IMR-90 (cell line): ENCODE data around the gene LPIN1. TPM values are rescaled to one million over a fixed set of nuclear protein-coding genes. Genes with fewer than 3 reads are reported as not detected.

Experiments used
- ATAC-seq: fragments of 200-7000 bp; cut with Tn5 transposase; 2 replicates; pipeline ENCODE4 v1.9.1; 2020; ENCODE audit warnings: low read depth, mild to moderate bottlenecking, moderate library complexity
- BruUV-seq: library from RNA; stranded (reverse); fragments of 400-500 nt; replicated peaks from 2 replicates; lab custom pipeline; 2021; lab: Mats Ljungman, UMichigan
- CTCF ChIA-PET: fragments of 300-600 bp; formaldehyde crosslinking; extraction: SDS; loops from one replicate; lab custom pipeline; 2021; ENCODE audit warnings: antibody characterized with exemption; lab: Yijun Ruan, JAX
- POLR2A ChIA-PET: fragments of 300-600 bp; sonication (Branson Sonifier 250); formaldehyde crosslinking; loops from one replicate; lab custom pipeline; 2022; ENCODE audit warnings: antibody characterized with exemption; ENCODE audit not compliant: unreplicated experiment; lab: Charles Lee
- DNase-seq: peaks from one replicate; pipeline ENCODE4 v3.0.0; 2013
- H2AFZ ChIP-seq: replicated peaks from 2 replicates; pipeline ENCODE3; 2013; ENCODE audit warnings: low read length, mild to moderate bottlenecking; ENCODE audit not compliant: poor library complexity
- H2AK5ac ChIP-seq: 2 replicates; pipeline ENCODE4 v1.6.1; 2013; ENCODE audit warnings: low read depth, low read length, inconsistent platforms
- H2AK9ac ChIP-seq: replicated peaks from 2 replicates; pipeline ENCODE3; 2013; ENCODE audit warnings: mild to moderate bottlenecking, low read depth, low read length, moderate library complexity; ENCODE audit not compliant: poor library complexity
- H2BK120ac ChIP-seq: 2 replicates; pipeline ENCODE4 v1.6.1; 2013; ENCODE audit warnings: low read depth, low read length, inconsistent platforms
- H2BK15ac ChIP-seq: 3 replicates; pipeline ENCODE4 v1.6.1; 2013; ENCODE audit warnings: low read depth, low read length, inconsistent platforms
- H2BK20ac ChIP-seq: 2 replicates; pipeline ENCODE4 v1.6.1; 2013; ENCODE audit warnings: low read depth, mild to moderate bottlenecking, inconsistent platforms, low read length, moderate library complexity
- H2BK5ac ChIP-seq: 2 replicates; pipeline ENCODE4 v1.6.1; 2013; ENCODE audit warnings: mild to moderate bottlenecking, low read depth, low read length, inconsistent platforms; ENCODE audit not compliant: poor library complexity, severe bottlenecking
- H3K14ac ChIP-seq: replicated peaks from 2 replicates; pipeline ENCODE4 v1.6.1; 2013; ENCODE audit warnings: low read depth, low read length, inconsistent platforms
- H3K18ac ChIP-seq: 2 replicates; pipeline ENCODE4 v1.6.1; 2013; ENCODE audit warnings: low read depth, low read length, control low read depth
- H3K23ac ChIP-seq: 2 replicates; pipeline ENCODE4 v1.6.1; 2013; ENCODE audit warnings: low read depth, low read length, inconsistent platforms
- H3K27ac ChIP-seq: 2 replicates; pipeline ENCODE4 v1.5.1; 2013; ENCODE audit warnings: mild to moderate bottlenecking, control low read depth, low read length; ENCODE audit not compliant: insufficient read depth
- H3K27me3 ChIP-seq: 2 replicates; pipeline ENCODE4 v1.6.1; 2013; ENCODE audit warnings: low read length; ENCODE audit not compliant: control insufficient read depth, insufficient read depth
- H3K36me3 ChIP-seq: 2 replicates; pipeline ENCODE4 v1.6.1; 2013; ENCODE audit warnings: low read length, mixed read lengths; ENCODE audit not compliant: control insufficient read depth, insufficient read depth
- H3K4ac ChIP-seq: 2 replicates; pipeline ENCODE4 v1.6.1; 2013; ENCODE audit warnings: low read depth, low read length, inconsistent platforms
- H3K4me1 ChIP-seq: 2 replicates; pipeline ENCODE4 v1.6.1; 2013; ENCODE audit warnings: low read length, mixed read lengths; ENCODE audit not compliant: control insufficient read depth, insufficient read depth
- H3K4me2 ChIP-seq: 2 replicates; pipeline ENCODE4 v1.6.1; 2013; ENCODE audit warnings: low read depth, mild to moderate bottlenecking, control low read depth, low read length, moderate library complexity
- H3K4me3 ChIP-seq: 2 replicates; pipeline ENCODE4 v1.5.1; 2013; ENCODE audit warnings: low read depth, mild to moderate bottlenecking, control low read depth, low read length, moderate library complexity; ENCODE audit not compliant: insufficient read depth
- H3K56ac ChIP-seq: 2 replicates; pipeline ENCODE4 v1.6.1; 2013; ENCODE audit warnings: low read length, inconsistent platforms; ENCODE audit not compliant: insufficient read depth; ENCODE audit errors: extremely low read depth
- H3K79me1 ChIP-seq, 2 experiments: 2 replicates each; pipeline ENCODE4 v1.6.1; 2013; ENCODE audit warnings: low read length in 2 of 2, inconsistent platforms in 1 of 2, low read depth in 1 of 2
- H3K9ac ChIP-seq: 2 replicates; pipeline ENCODE4 v1.6.1; 2013; ENCODE audit warnings: low read depth, low read length, control low read depth
- H3K9me1 ChIP-seq: 2 replicates; pipeline ENCODE4 v1.6.1; 2013; ENCODE audit warnings: low read length, inconsistent platforms; ENCODE audit not compliant: insufficient read depth
- H3K9me3 ChIP-seq: 2 replicates; pipeline ENCODE4 v1.6.1; 2013; ENCODE audit warnings: low read length; ENCODE audit not compliant: control insufficient read depth, insufficient read depth
- H4K20me1 ChIP-seq: 2 replicates; pipeline ENCODE4 v1.6.1; 2013; ENCODE audit warnings: low read length, inconsistent platforms; ENCODE audit not compliant: insufficient read depth
- H4K5ac ChIP-seq: 2 replicates; pipeline ENCODE4 v1.6.1; 2013; ENCODE audit warnings: mild to moderate bottlenecking, low read depth, low read length, control low read depth
- H4K8ac ChIP-seq, 2 experiments: 2 replicates each; pipeline ENCODE4 v1.6.1; 2013; ENCODE audit warnings: low read depth in 2 of 2, low read length in 2 of 2, control low read depth in 1 of 2, inconsistent platforms in 1 of 2
- H4K91ac ChIP-seq: 2 replicates; pipeline ENCODE4 v1.6.1; 2013; ENCODE audit warnings: low read depth, low read length, inconsistent platforms; ENCODE audit not compliant: insufficient read depth
- CEBPB ChIP-seq: IDR thresholded peaks from 2 replicates; pipeline ENCODE4 v1.6.1; 2012; ENCODE audit warnings: low read depth, low read length, improper control_type of control experiment
- CHD1 ChIP-seq: IDR thresholded peaks from 2 replicates; pipeline ENCODE4 v1.6.1; 2012; ENCODE audit warnings: low read depth, low read length, improper control_type of control experiment
- FOS ChIP-seq: fragments of 150-350 bp; IDR thresholded peaks from 2 replicates; pipeline ENCODE4 v1.6.1; 2016; ENCODE audit warnings: low read depth, low read length
- MAFK ChIP-seq: IDR thresholded peaks from 2 replicates; pipeline ENCODE4 v1.6.1; 2012; ENCODE audit warnings: low read depth, low read length, improper control_type of control experiment
- NFE2L2 ChIP-seq: fragments of 150-350 bp; IDR thresholded peaks from 2 replicates; pipeline ENCODE4 v1.6.1; 2016; ENCODE audit warnings: low read depth, mild to moderate bottlenecking, low read length
- POLR2A ChIP-seq: IDR thresholded peaks from 2 replicates; pipeline ENCODE4 v1.6.1; 2012; ENCODE audit warnings: mild to moderate bottlenecking, low read depth, low read length
- WGBS, 2 experiments: methylation state at CpG; one replicate each; pipeline versions ENCODE4 v1.1.5 to v1.1.7; 2013; ENCODE audit warnings: missing lambda C conversion rate in 2 of 2; ENCODE audit not compliant: insufficient read length in 1 of 2; ENCODE audit errors: extremely low coverage in 2 of 2; 5-methylcytosine and 5-hydroxymethylcytosine counted together
- dilution Hi-C: fragments of 300-500 bp; cut with HindIII; formaldehyde crosslinking; loops from one replicate; pipeline ENCODE4 v1.14.3; 2018; ENCODE audit warnings: low sequenced_read_pairs; ENCODE audit not compliant: unreplicated experiment
- in situ Hi-C: fragments of 300-500 bp; cut with MboI; formaldehyde crosslinking; loops from 3 replicates; pipeline ENCODE4 v1.14.3; 2019; ENCODE audit warnings: low sequenced_read_pairs, inconsistent platforms, mixed read lengths
- intact Hi-C: fragments of 100-400 bp; cut with micrococcal nuclease; formaldehyde crosslinking; loops from 2 replicates; pipeline ENCODE4 v1.10.0; 2022
- polyA plus RNA-seq, 3 experiments: library from polyadenylated mRNA; depleted of rRNA; stranded (reverse); fragments of >200 nt; gene quantifications; 2 replicates each; pipeline ENCODE4 v1.2.3, GENCODE V29; 2012; ENCODE audit warnings: low replicate concordance in 1 of 3
- total RNA-seq: library from RNA; depleted of rRNA; stranded (reverse); fragments of >200 nt; gene quantifications from 2 replicates; pipeline ENCODE4 v1.2.3, GENCODE V29; 2012
- TF ChIP-seq, protein P1 (sequence below): fragments of 150-350 bp; IDR thresholded peaks from 2 replicates; pipeline ENCODE4 v1.6.1; 2017; ENCODE audit warnings: mild to moderate bottlenecking, antibody characterized with exemption, low read length, low read depth

Gene LPIN1
- total and polyA plus RNA-seq, 2 of the 4 experiments (the other 2 are of a cell fraction) = 21.3 to 25.1 TPM

DNA sequence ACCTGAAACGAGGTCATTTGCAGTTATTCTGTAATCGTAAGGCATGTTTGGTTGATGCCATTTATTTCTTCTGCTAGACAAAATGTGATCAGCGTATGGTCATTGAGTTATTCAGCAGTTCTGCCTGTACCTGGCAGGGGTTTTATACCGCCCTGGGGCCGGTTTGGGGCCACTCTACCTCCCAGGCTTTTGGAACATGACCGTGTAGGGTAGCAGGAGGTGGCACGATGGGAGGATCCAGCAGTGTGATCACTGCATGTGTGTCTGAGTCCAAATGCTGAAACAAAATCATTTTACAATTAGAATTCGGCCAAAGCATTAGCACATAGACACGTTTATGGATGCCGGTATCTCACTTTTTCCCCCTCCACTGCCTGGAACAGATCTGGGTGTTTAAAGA is 26.7 kb downstream of the LPIN1 start:
- no peak for ATAC-seq
- dilution Hi-C loops (no loop called here), in situ Hi-C loops (loop anchor here (10.0 to 25.0 kb wide), 2 partner anchors 298 to 636 kb away; a partner anchor contains a TSS), intact Hi-C loops (no loop called here)
- Histone ChIP-seq H3K9ac (no peak overlapping the region), H3K4me2 (no peak overlapping the region), H3K27me3 (no peaks in the 10 kb centered on the region), H3K56ac (no peak overlapping the region), H3K4ac (no peak overlapping the region), H3K14ac (no peak overlapping the region), H2AK5ac (no peak overlapping the region), H2BK5ac (no peak overlapping the region), H4K8ac (no peak overlapping the region), H3K4me3 (no peak overlapping the region), H3K27ac (no peak overlapping the region), H3K18ac (no peak overlapping the region), H3K9me3 (no peaks in the 10 kb centered on the region), H2AK9ac (no peak overlapping the region), H4K20me1 (no peaks in the 10 kb centered on the region), H3K23ac (no peak overlapping the region), H3K4me1 (peaks cover 7% of the 10 kb centered on the region), H2AFZ (no peak overlapping the region), H4K5ac (no peak overlapping the region), H2BK20ac (no peak overlapping the region), H3K79me1 (peaks cover 0 to 6% of the 10 kb centered on the region in 2 experiments; a peak in 1 of 4 replicates), H3K36me3 (peaks cover 32% of the 10 kb centered on the region), H2BK120ac (no peak overlapping the region), H3K9me1 (peaks cover 4% of the 10 kb centered on the region), H4K91ac (no peak overlapping the region), H2BK15ac (no peak overlapping the region)
- no peak for DNase-seq
- POLR2A ChIA-PET = no interaction called here
- CTCF ChIA-PET = interaction anchor here (0.6 kb wide), 1 partner anchor 977 kb away, joined by 4 read pairs; no protein-coding TSS in a partner anchor
- BruUV-seq = no TSS peak
- TF ChIP-seq FOS = no peak
- TF ChIP-seq CEBPB = no peak
- TF ChIP-seq CHD1 = no peak
- TF ChIP-seq, protein P1, sequence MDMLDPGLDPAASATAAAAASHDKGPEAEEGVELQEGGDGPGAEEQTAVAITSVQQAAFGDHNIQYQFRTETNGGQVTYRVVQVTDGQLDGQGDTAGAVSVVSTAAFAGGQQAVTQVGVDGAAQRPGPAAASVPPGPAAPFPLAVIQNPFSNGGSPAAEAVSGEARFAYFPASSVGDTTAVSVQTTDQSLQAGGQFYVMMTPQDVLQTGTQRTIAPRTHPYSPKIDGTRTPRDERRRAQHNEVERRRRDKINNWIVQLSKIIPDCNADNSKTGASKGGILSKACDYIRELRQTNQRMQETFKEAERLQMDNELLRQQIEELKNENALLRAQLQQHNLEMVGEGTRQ = no peak
- TF ChIP-seq MAFK = no peak
- no peak for TF ChIP-seq NFE2L2
- TF ChIP-seq POLR2A = no peak
- WGBS, 2 experiments = 68% methylated on average over 3 of the region's 10 CpGs; no CpG with 5 or more reads in 1 of the 2 experiments
